GM12891 (cell line): ENCODE measurements around the gene CYP20A1.

Source experiments
- PAX5 ChIP-seq: IDR thresholded peaks from 2 replicates; pipeline ENCODE4 v1.6.1; 2011; ENCODE audit warnings: low read length, moderate library complexity, mild to moderate bottlenecking; ENCODE audit not compliant: insufficient read depth, severe bottlenecking
- POLR2A ChIP-seq: IDR thresholded peaks from 2 replicates; pipeline ENCODE4 v1.6.1; 2011; ENCODE audit warnings: low read depth, low read length, control low read depth
- POLR2AphosphoS5 ChIP-seq: IDR thresholded peaks from 2 replicates; pipeline ENCODE4 v1.6.1; 2011; ENCODE audit warnings: low read depth, low read length, control low read depth
- POU2F2 ChIP-seq: IDR thresholded peaks from 2 replicates; pipeline ENCODE4 v1.6.1; 2011; ENCODE audit warnings: low read depth, mild to moderate bottlenecking, control low read depth, low read length, moderate library complexity
- SPI1 ChIP-seq: IDR thresholded peaks from 2 replicates; pipeline ENCODE4 v1.6.1; 2011; ENCODE audit warnings: low read depth, low read length, control low read depth
- TAF1 ChIP-seq: IDR thresholded peaks from 2 replicates; pipeline ENCODE4 v1.6.1; 2011; ENCODE audit warnings: low read depth, low read length, control low read depth

DNA sequence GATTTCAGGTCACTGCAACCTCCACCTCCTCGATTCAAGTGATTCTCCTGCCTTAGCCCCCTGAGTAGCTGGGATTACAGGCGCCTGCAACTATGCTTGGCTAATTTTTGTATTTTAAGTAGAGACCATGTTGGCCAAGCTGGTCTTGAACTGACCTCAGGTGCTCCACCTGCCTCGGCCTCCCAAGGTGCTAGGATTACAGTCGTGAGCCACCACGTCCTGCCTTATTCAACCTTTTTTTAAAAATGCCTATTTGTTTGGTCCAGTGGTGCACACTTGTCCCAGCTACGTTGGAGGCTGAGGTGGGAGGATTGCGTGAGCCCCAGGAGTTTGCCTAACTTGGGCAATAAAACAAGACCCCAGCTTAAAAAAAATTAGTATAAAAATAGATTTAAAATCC is 43.3 kb downstream of the CYP20A1 start:
- TF ChIP-seq POLR2AphosphoS5 (no peak), TAF1 (no peak), POLR2A (no peak), SPI1 (no peak), PAX5 (no peak), POU2F2 (no peak)
